HepG2 (cell line): ENCODE results near the gene TBC1D32. TPM values are rescaled to one million over a fixed set of nuclear protein-coding genes. Genes with fewer than 3 reads are reported as not detected.

Experiments used
- CC2D1A ChIP-seq: sonication (generic); formaldehyde crosslinking; IDR thresholded peaks from 2 replicates; pipeline ENCODE4 v1.8.1; 2023; ENCODE audit warnings: mild to moderate bottlenecking, missing genetic modification reagents
- CHCHD3 ChIP-seq: sonication (generic); formaldehyde crosslinking; IDR thresholded peaks from 2 replicates; pipeline ENCODE4 v1.8.0; 2022; ENCODE audit warnings: mild to moderate bottlenecking, missing genetic modification reagents, moderate library complexity
- RARA ChIP-seq: IDR thresholded peaks from 2 replicates; pipeline ENCODE4 v1.6.1; 2016; ENCODE audit warnings: missing genetic modification reagents, missing compliant biosample characterization
- SAFB2 ChIP-seq: sonication (generic); formaldehyde crosslinking; IDR thresholded peaks from 2 replicates; pipeline ENCODE4 v1.5.1; 2020; ENCODE audit warnings: missing genetic modification reagents, low read depth, mild to moderate bottlenecking, borderline replicate concordance
- SNAPC2 ChIP-seq: sonication (generic); formaldehyde crosslinking; IDR thresholded peaks from 2 replicates; pipeline ENCODE4 v1.8.1; 2022; ENCODE audit warnings: mild to moderate bottlenecking, missing genetic modification reagents
- ZNF780A ChIP-seq: sonication (generic); formaldehyde crosslinking; IDR thresholded peaks from 2 replicates; pipeline ENCODE4 v1.8.0; 2022; ENCODE audit warnings: mild to moderate bottlenecking, missing genetic modification reagents, moderate library complexity
- polyA plus RNA-seq, 8 experiments: library from polyadenylated mRNA; depleted of rRNA in 3 of 8; stranded (reverse) in 7 of 8; unstranded in 1 of 8; fragments of >200 nt; fragmentation: Illumina TruSeq in 4 of 8; extraction: Trizol in 4 of 8; gene quantifications; 2 replicates each; pipeline versions ENCODE4 v1.2.1 to v1.2.3, GENCODE V29; 2011 to 2016; ENCODE audit warnings: low read depth in 4 of 8, missing spikeins in 1 of 8, mixed read lengths in 1 of 8; ENCODE audit not compliant: insufficient read depth in 1 of 8
- total RNA-seq, 5 experiments: library from RNA; depleted of rRNA; stranded (reverse); fragments of >200 nt; fragmentation: Illumina TruSeq; extraction: Trizol; gene quantifications; 2 replicates each; pipeline ENCODE4 v1.2.3, GENCODE V29; 2016; ENCODE audit warnings: low read depth in 1 of 5
- TF ChIP-seq, protein P1 (sequence below): sonication (generic); formaldehyde crosslinking; IDR thresholded peaks from 2 replicates; pipeline ENCODE4 v1.8.1; 2022; ENCODE audit warnings: mild to moderate bottlenecking, missing genetic modification reagents
- TF ChIP-seq, protein P2 (sequence below): sonication (generic); formaldehyde crosslinking; conservative IDR thresholded peaks from 2 replicates; pipeline ENCODE4 v1.4.0; 2020; ENCODE audit warnings: missing genetic modification reagents
- TF ChIP-seq, protein P3 (sequence below): sonication (generic); formaldehyde crosslinking; IDR thresholded peaks from 2 replicates; pipeline ENCODE4 v1.4.0; 2020; ENCODE audit warnings: missing genetic modification reagents
- TF ChIP-seq, protein P4 (sequence below): fragments of 450-650 bp; IDR thresholded peaks from 2 replicates; pipeline ENCODE4 v1.6.1; 2017; ENCODE audit warnings: mild to moderate bottlenecking

TBC1D32 gene
- total and polyA plus RNA-seq, 2 of the 13 experiments (the other 11 are each of a cell fraction or from before 2014, with no cell fraction given), result 2.0 to 4.8 TPM

DNA sequence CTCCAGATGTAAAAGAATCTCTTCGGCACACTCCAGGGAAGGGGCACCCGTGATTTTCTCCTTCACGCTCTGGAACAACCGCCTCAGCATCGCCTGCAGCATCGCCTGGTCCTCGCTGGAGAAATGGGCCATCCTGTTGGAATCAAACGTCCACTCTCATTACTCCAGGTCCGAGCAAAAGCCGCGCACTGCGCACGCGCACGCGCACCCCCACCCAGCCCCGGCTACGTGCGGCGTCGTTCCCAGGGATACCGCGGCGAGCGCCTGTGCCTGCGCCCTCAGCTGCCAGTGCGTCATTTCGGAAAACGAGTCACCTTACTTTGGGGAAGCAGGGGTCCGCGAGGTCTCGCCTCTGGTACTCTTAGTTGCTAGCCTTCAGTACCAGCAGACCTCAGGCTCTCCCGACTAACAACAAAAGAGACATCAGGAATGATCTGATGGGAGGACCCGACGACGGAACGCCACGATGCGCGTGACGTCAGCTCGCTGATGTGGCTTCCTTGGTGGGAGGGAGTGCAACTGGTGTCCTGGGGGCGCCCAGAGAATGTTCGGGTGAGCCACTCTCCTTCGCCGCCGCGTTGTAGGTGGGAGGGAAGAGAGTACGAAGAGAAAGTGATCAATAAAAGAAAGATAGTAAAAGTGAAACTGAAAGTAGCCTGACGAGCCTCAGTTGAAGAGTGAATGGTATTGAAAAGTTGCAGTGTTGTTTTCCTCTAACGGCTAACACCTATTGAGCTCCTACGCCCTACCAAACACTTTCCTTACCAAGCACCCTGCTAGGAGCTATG lies at the start of gene TBC1D32 (continued):
- no peak for TF ChIP-seq CHCHD3
- TF ChIP-seq RARA (CRISPR knock-in tag), result peak; percentile 32; the same call in 1 of the 2 replicates
- TF ChIP-seq SNAPC2 (CRISPR knock-in tag), result peak; percentile 43; the same call in 1 of the 2 replicates
- TF ChIP-seq, protein P1, sequence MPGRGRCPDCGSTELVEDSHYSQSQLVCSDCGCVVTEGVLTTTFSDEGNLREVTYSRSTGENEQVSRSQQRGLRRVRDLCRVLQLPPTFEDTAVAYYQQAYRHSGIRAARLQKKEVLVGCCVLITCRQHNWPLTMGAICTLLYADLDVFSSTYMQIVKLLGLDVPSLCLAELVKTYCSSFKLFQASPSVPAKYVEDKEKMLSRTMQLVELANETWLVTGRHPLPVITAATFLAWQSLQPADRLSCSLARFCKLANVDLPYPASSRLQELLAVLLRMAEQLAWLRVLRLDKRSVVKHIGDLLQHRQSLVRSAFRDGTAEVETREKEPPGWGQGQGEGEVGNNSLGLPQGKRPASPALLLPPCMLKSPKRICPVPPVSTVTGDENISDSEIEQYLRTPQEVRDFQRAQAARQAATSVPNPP (CRISPR knock-in tag), result 0 out of 2 replicates have a peak, but pooled peaks have one; percentile 53
- TF ChIP-seq, protein P2, sequence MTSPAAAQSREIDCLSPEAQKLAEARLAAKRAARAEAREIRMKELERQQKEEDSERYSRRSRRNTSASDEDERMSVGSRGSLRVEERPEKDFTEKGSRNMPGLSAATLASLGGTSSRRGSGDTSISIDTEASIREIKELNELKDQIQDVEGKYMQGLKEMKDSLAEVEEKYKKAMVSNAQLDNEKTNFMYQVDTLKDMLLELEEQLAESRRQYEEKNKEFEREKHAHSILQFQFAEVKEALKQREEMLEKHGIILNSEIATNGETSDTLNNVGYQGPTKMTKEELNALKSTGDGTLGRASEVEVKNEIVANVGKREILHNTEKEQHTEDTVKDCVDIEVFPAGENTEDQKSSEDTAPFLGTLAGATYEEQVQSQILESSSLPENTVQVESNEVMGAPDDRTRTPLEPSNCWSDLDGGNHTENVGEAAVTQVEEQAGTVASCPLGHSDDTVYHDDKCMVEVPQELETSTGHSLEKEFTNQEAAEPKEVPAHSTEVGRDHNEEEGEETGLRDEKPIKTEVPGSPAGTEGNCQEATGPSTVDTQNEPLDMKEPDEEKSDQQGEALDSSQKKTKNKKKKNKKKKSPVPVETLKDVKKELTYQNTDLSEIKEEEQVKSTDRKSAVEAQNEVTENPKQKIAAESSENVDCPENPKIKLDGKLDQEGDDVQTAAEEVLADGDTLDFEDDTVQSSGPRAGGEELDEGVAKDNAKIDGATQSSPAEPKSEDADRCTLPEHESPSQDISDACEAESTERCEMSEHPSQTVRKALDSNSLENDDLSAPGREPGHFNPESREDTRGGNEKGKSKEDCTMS (CRISPR knock-in tag), result no peak
- TF ChIP-seq, protein P3, sequence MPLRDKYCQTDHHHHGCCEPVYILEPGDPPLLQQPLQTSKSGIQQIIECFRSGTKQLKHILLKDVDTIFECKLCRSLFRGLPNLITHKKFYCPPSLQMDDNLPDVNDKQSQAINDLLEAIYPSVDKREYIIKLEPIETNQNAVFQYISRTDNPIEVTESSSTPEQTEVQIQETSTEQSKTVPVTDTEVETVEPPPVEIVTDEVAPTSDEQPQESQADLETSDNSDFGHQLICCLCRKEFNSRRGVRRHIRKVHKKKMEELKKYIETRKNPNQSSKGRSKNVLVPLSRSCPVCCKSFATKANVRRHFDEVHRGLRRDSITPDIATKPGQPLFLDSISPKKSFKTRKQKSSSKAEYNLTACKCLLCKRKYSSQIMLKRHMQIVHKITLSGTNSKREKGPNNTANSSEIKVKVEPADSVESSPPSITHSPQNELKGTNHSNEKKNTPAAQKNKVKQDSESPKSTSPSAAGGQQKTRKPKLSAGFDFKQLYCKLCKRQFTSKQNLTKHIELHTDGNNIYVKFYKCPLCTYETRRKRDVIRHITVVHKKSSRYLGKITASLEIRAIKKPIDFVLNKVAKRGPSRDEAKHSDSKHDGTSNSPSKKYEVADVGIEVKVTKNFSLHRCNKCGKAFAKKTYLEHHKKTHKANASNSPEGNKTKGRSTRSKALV (CRISPR knock-in tag), result peak; percentile 24; the same call in 1 of the 2 replicates
- TF ChIP-seq SAFB2, result 0 out of 2 replicates have a peak, but pooled peaks have one; percentile 67
- no peak for TF ChIP-seq ZNF780A (CRISPR knock-in tag)
- TF ChIP-seq, protein P4, sequence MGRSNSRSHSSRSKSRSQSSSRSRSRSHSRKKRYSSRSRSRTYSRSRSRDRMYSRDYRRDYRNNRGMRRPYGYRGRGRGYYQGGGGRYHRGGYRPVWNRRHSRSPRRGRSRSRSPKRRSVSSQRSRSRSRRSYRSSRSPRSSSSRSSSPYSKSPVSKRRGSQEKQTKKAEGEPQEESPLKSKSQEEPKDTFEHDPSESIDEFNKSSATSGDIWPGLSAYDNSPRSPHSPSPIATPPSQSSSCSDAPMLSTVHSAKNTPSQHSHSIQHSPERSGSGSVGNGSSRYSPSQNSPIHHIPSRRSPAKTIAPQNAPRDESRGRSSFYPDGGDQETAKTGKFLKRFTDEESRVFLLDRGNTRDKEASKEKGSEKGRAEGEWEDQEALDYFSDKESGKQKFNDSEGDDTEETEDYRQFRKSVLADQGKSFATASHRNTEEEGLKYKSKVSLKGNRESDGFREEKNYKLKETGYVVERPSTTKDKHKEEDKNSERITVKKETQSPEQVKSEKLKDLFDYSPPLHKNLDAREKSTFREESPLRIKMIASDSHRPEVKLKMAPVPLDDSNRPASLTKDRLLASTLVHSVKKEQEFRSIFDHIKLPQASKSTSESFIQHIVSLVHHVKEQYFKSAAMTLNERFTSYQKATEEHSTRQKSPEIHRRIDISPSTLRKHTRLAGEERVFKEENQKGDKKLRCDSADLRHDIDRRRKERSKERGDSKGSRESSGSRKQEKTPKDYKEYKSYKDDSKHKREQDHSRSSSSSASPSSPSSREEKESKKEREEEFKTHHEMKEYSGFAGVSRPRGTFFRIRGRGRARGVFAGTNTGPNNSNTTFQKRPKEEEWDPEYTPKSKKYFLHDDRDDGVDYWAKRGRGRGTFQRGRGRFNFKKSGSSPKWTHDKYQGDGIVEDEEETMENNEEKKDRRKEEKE, result no peak
- TF ChIP-seq CC2D1A (CRISPR knock-in tag), result no peak
